ENCODE data around the gene TTC1.

DNA sequence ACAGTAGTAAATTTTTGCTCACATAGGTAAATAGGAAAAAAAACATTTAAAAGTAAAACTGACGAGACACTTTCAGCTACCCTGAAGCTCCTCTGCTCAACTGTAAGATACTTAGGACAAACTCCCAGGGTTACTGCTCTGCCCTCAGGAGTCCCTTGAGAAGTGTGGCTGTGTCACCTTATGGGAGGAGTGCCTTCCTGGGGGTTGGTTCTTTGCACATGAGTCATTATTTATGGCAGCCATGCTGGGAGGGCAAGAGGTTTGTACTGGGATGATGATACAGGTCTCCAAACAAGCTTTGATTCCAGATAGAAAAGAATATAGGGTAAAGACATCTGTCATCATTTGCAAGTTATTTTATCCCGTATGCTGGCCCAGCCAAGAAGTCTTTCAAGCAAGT lies 45.9 kb downstream of the TTC1 start:
- TF ChIP-seq CTCF (IDR thresholded peaks at IDR 0.05 in 8 of 11, conservative IDR thresholded peaks at IDR 0.05 in 3 of 11) (no peak), POLR2A (IDR thresholded peaks at IDR 0.05) (no peak), POLR2AphosphoS5 (IDR thresholded peaks at IDR 0.05) (no peak)
